ENCODE measurements around the gene ANO8. TPM values are rescaled to one million over a fixed set of nuclear protein-coding genes. Genes with fewer than 3 reads are reported as not detected.
A peak's percentile ranks its signal among the peaks of the same experiment; 100 is the strongest.

The ANO8 gene
- total and polyA plus RNA-seq, 2 experiments from 2014 or later, result 1.1 to 7.3 TPM

GRCh38 chr19:17306285-17306714 is 28.4 kb downstream of the ANO8 start:
- peak overlapping the region; percentile 40 for H2AFZ ChIP-seq
- WGBS (ENCODE audit: low lambda C conversion rate, missing lambda C conversion rate), result 7% methylated on average over 28 of the region's 28 CpGs
- H4K20me1 ChIP-seq (ENCODE audit: insufficient read depth, poor library complexity, severe bottlenecking), result no peaks in the 10 kb centered on the region
- H3K79me2 ChIP-seq, result peaks cover 44% of the 10 kb centered on the region
- H3K4me2 ChIP-seq, result peak overlapping the region; percentile 94
- no peaks in the 10 kb centered on the region for H3K36me3 ChIP-seq (replicated peaks; ENCODE audit: insufficient read depth, low read depth)
- H3K9me2 ChIP-seq (replicated peaks; ENCODE audit: insufficient read depth), result no peaks in the 10 kb centered on the region
- DNase-seq (ENCODE audit: low spot score), result no peak
- TF ChIP-seq EZH2phosphoT487 (IDR thresholded peaks at IDR 0.05; ENCODE audit: low read depth, severe bottlenecking, unreplicated experiment) (no peak), EZH2 (IDR thresholded peaks at IDR 0.05; ENCODE audit: borderline replicate concordance) (no peak), CTCF (IDR thresholded peaks at IDR 0.05; ENCODE audit: poor library complexity) (no peak)
- peak overlapping the region; percentile 84 for H3K27ac ChIP-seq
- peaks cover 25% of the 10 kb centered on the region for H3K4me1 ChIP-seq (ENCODE audit: insufficient read depth)
- H3K27me3 ChIP-seq, result no peaks in the 10 kb centered on the region
- H3K4me3 ChIP-seq, result peak overlapping the region; percentile 46
- no peaks in the 10 kb centered on the region for H3K9me3 ChIP-seq (ENCODE audit: low read depth)

DNA sequence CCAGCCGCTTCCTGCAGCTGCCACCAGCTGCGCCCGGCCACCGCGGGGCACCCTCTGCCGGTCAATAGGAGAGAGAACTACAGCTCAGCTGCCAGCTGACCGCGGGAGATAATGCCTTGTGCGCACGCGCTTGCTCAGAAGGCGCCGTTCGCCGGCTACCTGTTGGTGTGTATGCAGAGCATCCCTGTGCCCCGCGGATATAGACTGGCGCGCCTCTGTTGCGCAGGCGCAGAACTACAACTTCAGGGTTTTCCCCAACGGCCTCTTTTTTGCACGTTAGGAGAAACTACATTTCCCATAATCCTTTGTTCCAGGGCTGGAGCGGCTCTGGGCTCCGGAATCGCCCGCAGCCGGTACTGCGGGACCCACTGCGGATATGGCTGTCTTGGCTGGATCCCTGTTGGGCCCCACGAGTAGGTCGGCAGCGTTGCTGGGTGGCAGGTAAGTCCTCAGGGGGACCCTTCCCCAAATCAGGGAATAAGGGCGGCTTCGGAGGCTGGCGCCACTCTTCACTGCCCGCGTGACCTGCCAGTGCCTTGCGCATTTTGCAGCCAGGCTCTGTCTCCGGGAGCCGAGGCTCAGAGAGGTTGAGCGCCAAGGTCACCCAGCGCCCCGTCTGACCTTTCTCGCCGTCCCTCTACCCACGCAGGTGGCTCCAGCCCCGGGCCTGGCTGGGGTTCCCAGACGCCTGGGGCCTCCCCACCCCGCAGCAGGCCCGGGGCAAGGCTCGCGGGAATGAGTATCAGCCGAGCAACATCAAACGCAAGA is 29.0 kb downstream of the ANO8 start, which contains the start of gene MRPL34:
Gene MRPL34, plus strand, starts transcription at position 356 of the 768 bp plus-strand sequence. Its CDS starts 21 bp downstream, at position 377.
- Histone ChIP-seq H3K4me2 (peak within 1 kb of the TSS; percentile 94), H3K79me2 (peaks cover 38% of the 10 kb centered on the region), H3K4me1 (ENCODE audit: insufficient read depth) (peaks cover 23% of the 10 kb centered on the region), H2AFZ (peak within 1 kb of the TSS; percentile 40), H3K27ac (peak within 1 kb of the TSS; percentile 84), H3K36me3 (replicated peaks; ENCODE audit: insufficient read depth, low read depth) (no peaks in the 10 kb centered on the region), H3K9me3 (ENCODE audit: low read depth) (no peaks in the 10 kb centered on the region), H3K9me2 (replicated peaks; ENCODE audit: insufficient read depth) (no peaks in the 10 kb centered on the region), H3K4me3 (peak within 1 kb of the TSS; percentile 46), H3K27me3 (no peaks in the 10 kb centered on the region), H4K20me1 (ENCODE audit: insufficient read depth, poor library complexity, severe bottlenecking) (no peaks in the 10 kb centered on the region)
- TF ChIP-seq EZH2 (IDR thresholded peaks at IDR 0.05; ENCODE audit: borderline replicate concordance), result no peak
- TF ChIP-seq EZH2phosphoT487 (IDR thresholded peaks at IDR 0.05; ENCODE audit: low read depth, severe bottlenecking, unreplicated experiment), result no peak
- peak; percentile 92 for TF ChIP-seq CTCF (IDR thresholded peaks at IDR 0.05; ENCODE audit: poor library complexity)
- WGBS (ENCODE audit: low lambda C conversion rate, missing lambda C conversion rate), result under 1% methylated on average over 55 of the region's 55 CpGs
- peak; percentile 99 for DNase-seq (ENCODE audit: low spot score)

GRCh38 chr19:17305216-17305516 is 29.5 kb downstream of the ANO8 start:
- Histone ChIP-seq H3K27ac (peak overlapping the region; percentile 1), H3K4me1 (ENCODE audit: insufficient read depth) (peaks cover 18% of the 10 kb centered on the region), H3K27me3 (no peaks in the 10 kb centered on the region), H3K36me3 (replicated peaks; ENCODE audit: insufficient read depth, low read depth) (no peaks in the 10 kb centered on the region), H3K9me2 (replicated peaks; ENCODE audit: insufficient read depth) (no peaks in the 10 kb centered on the region), H3K4me2 (peak overlapping the region; percentile 64), H4K20me1 (ENCODE audit: insufficient read depth, poor library complexity, severe bottlenecking) (no peaks in the 10 kb centered on the region), H3K9me3 (ENCODE audit: low read depth) (no peaks in the 10 kb centered on the region), H2AFZ (no peak overlapping the region), H3K79me2 (peaks cover 33% of the 10 kb centered on the region), H3K4me3 (no peak overlapping the region)
- DNase-seq (ENCODE audit: low spot score), result no peak
- WGBS (ENCODE audit: low lambda C conversion rate, missing lambda C conversion rate), result 5% methylated on average over 7 of the region's 7 CpGs
- TF ChIP-seq EZH2phosphoT487 (IDR thresholded peaks at IDR 0.05; ENCODE audit: low read depth, severe bottlenecking, unreplicated experiment) (no peak), EZH2 (IDR thresholded peaks at IDR 0.05; ENCODE audit: borderline replicate concordance) (no peak), CTCF (IDR thresholded peaks at IDR 0.05; ENCODE audit: poor library complexity) (no peak)
